Mesothelial cell of epicardium (in vitro differentiated cells): Measurements from ENCODE around the gene SMPDL3A. TPM values are rescaled to one million over a fixed set of nuclear protein-coding genes. Genes with fewer than 3 reads are reported as not detected.
A peak's percentile ranks its signal among the peaks of the same experiment; 100 is the strongest.

ENCODE experiments used
- DNase-seq, 2 experiments: peaks; one replicate each; pipeline ENCODE4 v3.0.0; 2021; ENCODE audit warnings: low spot score in 2 of 2; ENCODE audit not compliant: unreplicated experiment in 2 of 2
- H3K27ac Mint-ChIP-seq: 2 replicates; pipeline ENCODE4 v1.8.0; 2021; ENCODE audit warnings: mixed read lengths
- H3K27me3 Mint-ChIP-seq: 2 replicates; pipeline ENCODE4 v1.8.0; 2021; ENCODE audit warnings: low read depth, mixed read lengths
- H3K36me3 Mint-ChIP-seq: 2 replicates; pipeline ENCODE4 v1.8.0; 2021; ENCODE audit warnings: mixed read lengths
- H3K4me1 Mint-ChIP-seq: 2 replicates; pipeline ENCODE4 v1.8.0; 2021; ENCODE audit warnings: mixed read lengths
- H3K4me3 Mint-ChIP-seq: 2 replicates; pipeline ENCODE4 v1.8.0; 2021; ENCODE audit warnings: mild to moderate bottlenecking, moderate library complexity, mixed read lengths
- H3K9me3 Mint-ChIP-seq: 2 replicates; pipeline ENCODE4 v1.8.0; 2021; ENCODE audit warnings: mixed read lengths
- CTCF ChIP-seq: fragments of 200-600 bp; sonication (generic); IDR thresholded peaks from one replicate; pipeline ENCODE4 v1.5.0; 2021; ENCODE audit warnings: antibody characterized with exemption; ENCODE audit not compliant: unreplicated experiment
- total RNA-seq: library from RNA; stranded (reverse); gene quantifications from 3 replicates; pipeline ENCODE4 v1.2.1, GENCODE V29; 2021

Gene SMPDL3A
- total RNA-seq, 1 donor from 2014 or later = 58.9 TPM

DNA sequence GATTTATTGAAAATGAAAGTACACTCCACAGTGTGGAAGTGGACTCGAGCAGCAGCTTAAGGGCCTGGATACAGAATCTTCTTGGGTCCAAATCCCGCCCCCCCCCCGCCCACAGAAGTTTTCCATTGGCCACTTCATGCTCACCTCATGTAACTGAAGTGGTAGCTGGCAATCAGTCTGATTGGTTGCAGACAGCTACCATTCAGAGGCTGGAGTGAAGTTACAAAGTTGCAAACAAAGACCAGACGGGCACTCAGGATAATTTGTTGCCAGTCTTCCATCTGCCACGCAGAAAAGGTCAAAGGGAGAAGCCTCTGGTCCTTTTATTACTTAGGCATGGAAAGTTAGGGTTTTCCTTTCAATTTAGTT, 35.4 kb upstream of the SMPDL3A start:
- Mint-ChIP-seq H3K36me3 (peaks cover 4% of the 10 kb centered on the region), H3K27me3 (no peaks in the 10 kb centered on the region), H3K27ac (no peak overlapping the region), H3K9me3 (peaks cover 18% of the 10 kb centered on the region), H3K4me1 (peaks cover 19% of the 10 kb centered on the region), H3K4me3 (no peak overlapping the region)
- no peak for DNase-seq
- TF ChIP-seq CTCF = no peak

- DNase-seq = no peak
- Mint-ChIP-seq H3K27me3 (no peaks in the 10 kb centered on the region), H3K36me3 (peaks cover 3% of the 10 kb centered on the region), H3K27ac (no peak overlapping the region), H3K9me3 (peaks cover 16% of the 10 kb centered on the region), H3K4me1 (peaks cover 19% of the 10 kb centered on the region), H3K4me3 (no peak overlapping the region)
- no peak for TF ChIP-seq CTCF
These were observed 34.8 kb upstream of the SMPDL3A start for GRCh38 chr6:122754191-122754731.

- DNase-seq = no peak
These were observed 33.2 kb upstream of the SMPDL3A start for GRCh38 chr6:122755901-122756300.

DNA sequence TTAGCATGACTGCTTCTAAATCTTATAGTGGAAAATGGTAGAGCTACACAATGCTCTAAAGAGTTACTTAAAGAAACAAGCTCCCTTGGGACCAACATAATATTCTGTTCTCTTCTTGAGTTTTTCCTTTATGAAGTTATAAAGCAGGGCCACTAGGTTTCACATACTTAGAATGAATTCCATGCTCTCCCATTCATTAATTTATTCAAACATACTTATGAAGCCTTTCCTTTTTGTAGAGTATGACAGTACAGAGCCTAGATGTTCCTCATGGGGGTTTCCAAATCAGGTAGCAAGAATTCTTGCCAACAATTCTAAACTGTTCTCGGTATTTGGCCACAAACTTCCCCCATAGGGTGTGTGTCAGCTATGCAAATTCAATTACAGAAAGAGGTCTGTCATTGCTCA, 30.1 kb upstream of the SMPDL3A start:
- H3K9me3 Mint-ChIP-seq = peaks cover 12% of the 10 kb centered on the region

More at GRCh38 chr6:122755901-122756300, 33.2 kb upstream of the SMPDL3A start:
- H3K4me3 Mint-ChIP-seq = no peak overlapping the region
- no peaks in the 10 kb centered on the region for H3K27me3 Mint-ChIP-seq
- H3K27ac Mint-ChIP-seq = no peak overlapping the region
- TF ChIP-seq CTCF = no peak
- peaks cover 15% of the 10 kb centered on the region for H3K4me1 Mint-ChIP-seq
- no peaks in the 10 kb centered on the region for H3K36me3 Mint-ChIP-seq
- H3K9me3 Mint-ChIP-seq = peaks cover 12% of the 10 kb centered on the region

GRCh38 chr6:122760330-122760729, 28.7 kb upstream of the SMPDL3A start:
- no peaks in the 10 kb centered on the region for H3K36me3 Mint-ChIP-seq
- peaks cover 12% of the 10 kb centered on the region for H3K4me1 Mint-ChIP-seq
- no peaks in the 10 kb centered on the region for H3K27me3 Mint-ChIP-seq
- peak overlapping the region; percentile 54 for H3K27ac Mint-ChIP-seq
- no peak for DNase-seq
- no peak overlapping the region for H3K4me3 Mint-ChIP-seq
- no peak for TF ChIP-seq CTCF
- peaks cover 6% of the 10 kb centered on the region for H3K9me3 Mint-ChIP-seq

More for the DNA sequence above, 30.1 kb upstream of the SMPDL3A start:
- TF ChIP-seq CTCF = no peak
- Mint-ChIP-seq H3K27me3 (no peaks in the 10 kb centered on the region), H3K27ac (no peak overlapping the region), H3K4me3 (no peak overlapping the region), H3K4me1 (peaks cover 12% of the 10 kb centered on the region), H3K36me3 (no peaks in the 10 kb centered on the region)
- no peak for DNase-seq

DNA sequence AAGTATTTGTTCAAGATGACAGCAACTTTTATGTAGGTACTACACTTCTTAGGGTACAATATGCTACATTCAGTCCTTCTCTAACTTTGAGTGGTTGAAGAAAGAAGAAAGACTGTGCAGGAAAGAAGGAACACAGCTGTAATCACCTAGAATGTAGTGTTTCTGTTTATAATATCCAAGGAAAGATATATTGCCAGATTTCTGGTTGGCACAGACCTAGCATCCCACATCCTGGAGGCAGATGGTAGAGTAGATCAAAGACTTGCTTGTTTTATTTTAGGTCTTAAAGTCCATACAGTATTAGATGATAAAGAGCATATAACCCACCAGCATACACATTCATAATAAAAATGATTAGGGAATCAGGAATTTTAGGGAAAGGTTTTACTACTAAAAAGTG, 22.8 kb upstream of the SMPDL3A start:
- TF ChIP-seq CTCF = no peak
- Mint-ChIP-seq H3K4me3 (no peak overlapping the region), H3K4me1 (peaks cover 22% of the 10 kb centered on the region), H3K36me3 (no peaks in the 10 kb centered on the region), H3K27me3 (no peaks in the 10 kb centered on the region), H3K9me3 (no peaks in the 10 kb centered on the region), H3K27ac (no peak overlapping the region)
- no peak for DNase-seq
